Measurements from ENCODE around the gene GP5.

DNA sequence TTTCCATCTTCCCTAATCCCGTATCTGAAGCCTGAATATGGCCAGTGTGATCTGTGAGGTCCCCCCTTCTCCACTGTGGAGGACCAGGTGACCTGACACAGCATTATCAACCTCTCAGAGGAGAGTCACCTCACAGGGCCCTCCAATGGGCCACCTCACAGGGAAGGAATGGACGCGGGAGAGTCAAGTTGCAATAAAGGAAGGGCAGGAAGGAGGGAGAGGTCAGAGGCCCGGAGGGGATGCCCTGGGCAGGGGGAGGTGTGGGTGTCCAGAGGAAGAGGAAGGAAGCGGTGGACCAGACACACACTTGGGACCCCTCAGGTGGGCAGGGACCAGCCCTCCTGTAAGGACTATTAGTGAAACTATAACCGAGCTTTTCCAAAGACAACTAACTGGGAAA lies 14.9 kb downstream of the GP5 start:
- TF ChIP-seq, protein P1, sequence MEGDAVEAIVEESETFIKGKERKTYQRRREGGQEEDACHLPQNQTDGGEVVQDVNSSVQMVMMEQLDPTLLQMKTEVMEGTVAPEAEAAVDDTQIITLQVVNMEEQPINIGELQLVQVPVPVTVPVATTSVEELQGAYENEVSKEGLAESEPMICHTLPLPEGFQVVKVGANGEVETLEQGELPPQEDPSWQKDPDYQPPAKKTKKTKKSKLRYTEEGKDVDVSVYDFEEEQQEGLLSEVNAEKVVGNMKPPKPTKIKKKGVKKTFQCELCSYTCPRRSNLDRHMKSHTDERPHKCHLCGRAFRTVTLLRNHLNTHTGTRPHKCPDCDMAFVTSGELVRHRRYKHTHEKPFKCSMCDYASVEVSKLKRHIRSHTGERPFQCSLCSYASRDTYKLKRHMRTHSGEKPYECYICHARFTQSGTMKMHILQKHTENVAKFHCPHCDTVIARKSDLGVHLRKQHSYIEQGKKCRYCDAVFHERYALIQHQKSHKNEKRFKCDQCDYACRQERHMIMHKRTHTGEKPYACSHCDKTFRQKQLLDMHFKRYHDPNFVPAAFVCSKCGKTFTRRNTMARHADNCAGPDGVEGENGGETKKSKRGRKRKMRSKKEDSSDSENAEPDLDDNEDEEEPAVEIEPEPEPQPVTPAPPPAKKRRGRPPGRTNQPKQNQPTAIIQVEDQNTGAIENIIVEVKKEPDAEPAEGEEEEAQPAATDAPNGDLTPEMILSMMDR (IDR thresholded peaks at IDR 0.05), result no peak
- TF ChIP-seq POLR2AphosphoS5 (IDR thresholded peaks at IDR 0.05), result no peak
